NCI-H2171 (cell line): ENCODE measurements around the gene GPX4.

Experiments used
- DNase-seq: peaks from one replicate; lab custom pipeline; 2025; lab: John Stamatoyannopoulos, UW

Gene GPX4

DNA sequence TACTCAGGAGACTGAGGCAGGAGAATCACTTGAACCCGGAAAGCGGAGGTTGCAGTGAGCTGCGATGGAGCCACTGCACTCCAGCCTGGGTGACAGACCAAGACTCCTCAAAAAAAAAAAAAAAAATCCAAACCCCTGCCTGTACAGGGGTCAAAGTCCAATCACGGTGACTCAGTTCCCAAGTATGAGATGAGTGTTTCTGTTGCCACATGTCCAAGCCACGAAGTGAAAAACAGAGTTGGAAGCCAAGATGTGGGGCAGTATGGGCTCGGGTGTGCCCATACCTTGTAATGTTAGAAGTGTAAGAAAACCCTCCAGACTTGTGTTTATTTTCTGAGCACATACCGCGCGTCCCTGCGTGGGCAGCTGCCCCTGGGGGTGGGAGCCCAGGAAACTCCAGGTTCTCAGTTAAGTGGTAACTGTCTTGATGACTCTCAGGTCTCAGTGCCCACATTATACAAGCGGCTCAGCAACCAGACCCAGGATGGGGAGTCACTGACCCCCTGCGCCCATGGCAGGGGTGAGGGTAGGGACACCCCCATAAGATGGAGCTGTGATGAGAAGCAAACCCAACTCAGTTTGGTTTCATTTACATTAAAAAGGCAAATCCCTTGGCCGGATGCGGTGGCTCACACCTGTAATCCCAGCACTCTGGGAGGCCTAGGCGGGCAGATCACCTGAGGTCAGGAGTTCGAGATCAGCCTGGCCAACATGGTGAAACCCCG is 1.2 kb upstream of the GPX4 start:
- DNase-seq, result no peak

DNA sequence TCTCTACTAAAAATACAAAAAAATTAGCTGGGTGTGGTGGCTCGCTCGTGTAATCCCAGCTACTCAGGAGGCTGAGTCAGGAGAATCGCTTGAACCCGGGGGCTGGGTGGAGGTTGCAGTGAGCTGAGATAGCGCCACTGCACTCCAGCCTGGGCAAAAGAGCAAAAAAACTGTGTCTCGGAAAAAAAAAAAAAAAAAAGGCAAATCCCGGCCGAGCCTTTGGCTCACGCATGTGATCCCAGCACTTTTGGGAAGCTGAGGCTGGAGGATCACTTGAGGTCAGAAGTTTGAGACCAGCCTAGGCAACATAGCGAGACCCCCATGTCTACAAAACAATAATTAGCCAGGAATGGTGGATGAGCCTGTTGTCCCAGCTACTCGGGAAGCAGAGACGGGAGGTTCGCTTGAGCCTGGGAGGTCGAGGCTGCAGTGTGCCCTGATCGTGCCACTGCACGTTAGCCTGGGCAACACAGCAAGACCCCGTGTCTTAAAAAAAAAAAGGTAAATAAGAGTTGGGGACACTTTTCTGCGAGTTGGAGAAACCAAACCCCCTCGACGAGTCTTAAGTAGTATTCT is 574 bp upstream of the GPX4 start:
- DNase-seq, result no peak

DNA sequence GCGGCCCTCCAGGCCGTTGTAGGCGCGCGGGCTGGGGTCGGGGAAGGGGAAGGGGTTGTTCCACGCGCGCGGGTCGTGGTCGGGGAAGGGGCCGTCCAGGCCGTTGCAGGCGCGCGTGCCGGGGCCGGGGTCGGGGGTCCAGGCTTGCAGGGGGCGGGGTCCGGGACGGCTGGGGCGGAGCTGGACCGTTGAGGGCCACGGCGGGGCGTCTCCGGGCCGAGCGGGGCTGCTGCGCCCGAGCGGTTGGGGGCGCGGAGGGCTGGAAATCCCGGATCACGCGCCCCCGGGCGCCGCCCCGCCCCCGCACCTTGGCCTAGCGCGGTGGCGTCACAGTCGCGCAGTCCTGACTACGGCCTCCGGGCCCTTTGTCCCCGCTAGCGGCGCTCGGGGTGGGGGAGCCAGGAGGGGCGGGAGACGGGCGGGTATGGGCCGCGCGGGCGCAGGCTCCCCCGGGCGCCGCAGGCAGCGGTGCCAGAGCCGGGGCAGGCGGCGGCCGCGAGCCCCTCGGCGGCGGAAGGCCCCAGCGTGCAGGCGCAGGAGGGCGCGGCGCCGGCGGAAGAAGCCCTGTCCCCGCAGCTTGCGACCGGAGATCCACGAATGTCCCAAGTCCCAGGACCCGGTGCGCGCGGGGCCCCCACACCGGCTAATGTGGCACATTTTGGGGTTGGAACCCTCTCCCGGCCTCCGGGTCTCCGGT is 665 bp downstream of the GPX4 start:
- peak; percentile 64 for DNase-seq

DNA sequence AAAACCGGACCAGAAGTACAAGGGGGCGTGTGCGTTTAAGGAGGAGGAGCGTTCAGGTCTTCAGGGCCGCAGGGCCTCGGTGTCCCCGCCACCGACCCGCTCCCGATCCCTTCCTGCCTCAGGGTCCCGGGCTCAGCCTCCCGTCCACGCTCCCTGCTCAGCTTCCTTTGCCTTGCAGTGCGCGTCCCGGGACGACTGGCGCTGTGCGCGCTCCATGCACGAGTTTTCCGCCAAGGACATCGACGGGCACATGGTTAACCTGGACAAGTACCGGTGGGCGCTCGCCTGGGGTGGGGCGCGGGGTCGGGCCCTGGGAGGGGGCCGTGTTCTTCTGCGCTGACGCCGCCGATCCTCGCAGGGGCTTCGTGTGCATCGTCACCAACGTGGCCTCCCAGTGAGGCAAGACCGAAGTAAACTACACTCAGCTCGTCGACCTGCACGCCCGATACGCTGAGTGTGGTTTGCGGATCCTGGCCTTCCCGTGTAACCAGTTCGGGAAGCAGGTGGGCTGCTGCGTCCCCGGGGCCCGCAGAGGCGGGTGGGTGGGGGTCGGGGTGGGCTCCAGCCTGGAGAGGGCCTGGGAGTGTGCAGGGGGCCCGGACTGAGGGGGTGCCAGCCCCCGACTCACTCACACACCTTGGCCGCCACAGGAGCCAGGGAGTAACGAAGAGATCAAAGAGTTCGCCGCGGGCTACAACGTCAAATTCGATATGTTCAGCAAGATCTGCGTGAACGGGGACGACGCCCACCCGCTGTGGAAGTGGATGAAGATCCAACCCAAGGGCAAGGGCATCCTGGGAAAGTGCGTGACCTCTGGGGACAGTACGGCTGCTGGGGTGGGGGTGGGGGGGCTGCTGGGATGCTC is 1.4 kb downstream of the GPX4 start:
- DNase-seq, result no peak

DNA sequence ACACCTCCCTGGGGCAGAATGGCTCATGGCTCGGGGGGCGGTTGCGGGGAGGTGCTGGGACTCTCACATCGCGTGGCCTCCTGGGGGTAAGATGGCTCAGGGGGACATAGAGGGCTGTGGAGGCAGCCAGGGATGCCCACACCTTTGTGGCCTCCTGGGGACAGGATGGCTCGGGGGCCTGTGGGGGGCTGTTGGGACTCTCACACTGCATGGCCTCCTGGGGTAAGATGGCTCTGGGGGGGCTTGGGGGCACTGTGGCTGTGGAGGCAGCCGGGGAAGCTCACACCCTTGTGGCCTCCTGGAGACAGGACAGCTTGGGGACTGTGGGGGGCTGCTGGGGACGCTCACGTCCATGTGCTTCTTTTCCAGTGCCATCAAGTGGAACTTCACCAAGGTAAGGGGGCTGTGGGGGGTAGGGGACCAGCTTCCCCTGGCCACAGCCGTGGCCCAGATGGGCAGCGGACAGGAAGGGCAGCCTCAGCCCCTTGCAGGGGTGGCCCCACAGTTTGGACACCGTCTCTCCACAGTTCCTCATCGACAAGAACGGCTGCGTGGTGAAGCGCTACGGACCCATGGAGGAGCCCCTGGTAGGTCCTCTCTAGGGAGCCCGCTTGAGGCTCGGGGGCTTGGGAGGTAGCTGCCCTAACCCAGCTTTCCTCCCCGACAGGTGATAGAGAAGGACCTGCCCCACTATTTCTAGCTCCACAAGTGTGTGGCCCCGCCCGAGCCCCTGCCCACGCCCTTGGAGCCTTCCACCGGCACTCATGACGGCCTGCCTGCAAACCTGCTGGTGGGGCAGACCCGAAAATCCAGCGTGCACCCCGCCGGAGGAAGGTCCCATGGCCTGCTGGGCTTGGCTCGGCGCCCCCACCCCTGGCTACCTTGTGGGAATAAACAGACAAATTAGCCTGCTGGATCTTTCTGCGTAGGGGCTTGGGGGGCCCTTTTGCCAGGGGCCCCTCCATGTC is 2.4 kb downstream of the GPX4 start:
- DNase-seq, result no peak

DNA sequence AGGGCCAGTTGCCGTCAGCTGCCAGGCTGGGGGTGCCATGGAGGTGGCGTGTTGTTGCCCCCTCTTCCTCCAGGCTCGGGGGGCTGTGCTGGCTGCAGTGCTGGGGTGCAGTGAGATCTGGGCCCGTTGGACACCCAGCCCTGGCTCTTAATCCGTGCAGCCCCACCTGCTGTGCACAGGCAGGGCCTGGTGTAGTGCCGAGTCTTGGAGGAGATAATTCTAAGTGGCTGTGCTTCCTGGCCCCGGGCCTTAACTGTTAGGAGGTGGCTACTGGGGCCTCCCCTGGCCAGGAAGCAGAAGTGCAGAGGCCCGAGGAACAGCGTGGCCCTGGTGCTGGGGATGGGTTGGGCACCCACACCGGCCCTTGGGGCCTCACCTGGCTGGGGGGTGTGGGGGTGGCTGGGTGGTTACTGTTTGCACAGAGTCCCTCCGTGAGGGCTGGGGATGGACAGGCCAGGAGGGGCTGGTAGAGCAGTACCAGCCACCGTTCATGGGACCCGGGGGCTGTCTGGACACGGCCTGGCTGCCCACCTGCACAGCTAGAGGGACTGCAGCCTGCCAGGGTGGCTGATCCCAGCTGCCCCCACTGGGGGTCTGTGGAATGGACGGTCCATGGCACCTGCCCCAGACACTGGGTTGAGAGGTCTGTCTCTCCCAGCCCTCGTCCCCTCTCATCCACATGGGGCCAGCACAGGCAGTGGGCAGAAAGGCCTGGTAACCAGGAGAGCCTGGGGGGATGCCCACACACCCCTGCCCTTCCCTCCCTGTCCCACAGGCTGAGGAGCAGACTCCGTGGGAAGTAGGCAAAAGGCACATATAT is 3.3 kb downstream of the GPX4 start:
- DNase-seq, result no peak

DNA sequence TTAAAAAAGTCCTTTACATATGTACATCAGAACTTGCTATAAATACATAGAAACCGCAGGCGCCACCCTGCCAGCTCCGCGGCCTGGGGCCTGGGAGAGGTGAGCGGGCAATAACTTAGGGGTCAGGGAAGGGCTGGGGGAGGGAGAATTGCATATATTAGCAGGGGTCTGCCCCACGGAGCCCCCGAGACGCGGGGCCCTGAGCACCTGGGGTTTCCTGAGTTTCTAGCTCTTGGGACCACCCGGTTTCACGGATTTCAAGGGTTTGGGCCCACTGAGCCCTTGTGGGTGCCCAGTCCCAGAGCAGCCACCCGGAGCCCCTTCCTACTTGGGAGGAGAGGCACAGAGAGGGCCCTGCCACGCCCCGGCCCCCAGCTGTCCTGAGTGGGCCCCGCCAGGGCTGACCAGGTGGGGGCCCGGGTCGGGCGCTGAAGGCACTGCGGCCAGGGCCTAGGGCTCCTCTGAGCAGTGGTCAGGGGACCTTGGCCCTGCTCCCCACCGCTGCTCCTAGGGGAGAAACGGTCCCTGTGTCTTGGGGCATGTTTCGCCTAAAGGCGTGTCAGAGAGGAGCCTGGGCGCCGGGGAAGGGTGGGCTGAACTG is 4.0 kb downstream of the GPX4 start:
- DNase-seq, result no peak

DNA sequence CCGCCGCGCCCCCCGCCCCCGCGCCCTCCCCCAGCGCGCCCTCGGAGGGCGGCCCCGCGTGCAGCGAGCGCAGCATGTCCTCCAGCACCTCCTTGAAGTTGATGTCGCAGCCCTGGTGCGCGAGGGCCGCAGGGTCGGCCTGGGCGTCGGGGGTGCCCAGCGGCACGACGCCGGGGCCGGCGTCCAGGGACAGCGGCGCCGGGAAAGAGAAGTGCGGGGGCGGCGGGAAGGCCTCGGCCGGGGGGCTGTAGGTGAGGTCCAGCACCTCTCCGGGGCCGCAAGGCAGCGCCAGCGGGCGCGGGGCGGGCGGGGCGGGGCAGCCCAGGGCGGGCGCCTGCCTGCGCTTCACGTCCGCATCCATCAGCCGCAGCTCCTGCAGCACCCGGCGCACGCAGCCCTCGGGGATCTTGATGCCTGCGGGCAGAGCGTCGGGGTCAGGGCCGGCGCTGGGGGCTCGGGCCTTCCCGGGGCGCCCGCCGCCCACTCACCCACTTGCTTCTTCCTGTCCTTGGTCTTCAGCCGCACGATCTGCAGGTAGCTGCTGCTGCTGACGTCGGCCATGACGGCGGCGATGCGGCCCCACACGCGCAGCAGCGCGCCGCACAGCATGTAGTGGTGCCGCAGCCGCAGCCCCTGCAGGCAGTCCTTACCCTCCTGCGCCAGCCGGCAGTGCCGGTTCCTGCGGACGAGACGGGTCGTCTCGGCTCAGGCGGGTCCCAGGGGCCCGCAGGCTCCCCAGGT is 4.7 kb downstream of the GPX4 start:
- DNase-seq, result no peak

DNA sequence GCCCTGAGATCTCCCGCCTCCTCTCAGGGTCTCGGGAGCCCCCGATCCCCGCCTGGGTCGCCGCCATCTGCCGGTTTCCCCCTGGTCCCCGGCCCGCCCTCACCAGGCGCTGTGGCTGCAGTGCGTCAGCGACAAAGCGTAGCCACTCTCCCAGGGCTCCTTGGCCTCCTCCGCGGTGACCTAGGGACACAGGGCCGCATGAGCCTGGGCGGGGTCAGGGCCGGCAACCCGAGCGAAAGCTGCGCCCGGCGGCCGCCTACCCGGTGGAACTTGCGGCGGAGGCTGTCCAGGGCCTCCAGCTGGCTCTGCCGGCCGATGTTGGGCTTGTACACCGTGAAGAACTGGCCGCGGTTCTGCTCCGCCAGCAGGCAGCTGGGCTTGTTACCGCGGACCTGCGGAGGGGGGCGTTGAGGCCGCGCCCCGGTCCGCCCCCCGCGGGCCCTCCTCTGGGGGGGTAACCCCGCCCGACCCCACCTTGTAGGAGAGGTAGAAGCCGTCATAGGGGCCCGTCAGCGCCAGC is 5.3 kb downstream of the GPX4 start:
- no peak for DNase-seq

DNA sequence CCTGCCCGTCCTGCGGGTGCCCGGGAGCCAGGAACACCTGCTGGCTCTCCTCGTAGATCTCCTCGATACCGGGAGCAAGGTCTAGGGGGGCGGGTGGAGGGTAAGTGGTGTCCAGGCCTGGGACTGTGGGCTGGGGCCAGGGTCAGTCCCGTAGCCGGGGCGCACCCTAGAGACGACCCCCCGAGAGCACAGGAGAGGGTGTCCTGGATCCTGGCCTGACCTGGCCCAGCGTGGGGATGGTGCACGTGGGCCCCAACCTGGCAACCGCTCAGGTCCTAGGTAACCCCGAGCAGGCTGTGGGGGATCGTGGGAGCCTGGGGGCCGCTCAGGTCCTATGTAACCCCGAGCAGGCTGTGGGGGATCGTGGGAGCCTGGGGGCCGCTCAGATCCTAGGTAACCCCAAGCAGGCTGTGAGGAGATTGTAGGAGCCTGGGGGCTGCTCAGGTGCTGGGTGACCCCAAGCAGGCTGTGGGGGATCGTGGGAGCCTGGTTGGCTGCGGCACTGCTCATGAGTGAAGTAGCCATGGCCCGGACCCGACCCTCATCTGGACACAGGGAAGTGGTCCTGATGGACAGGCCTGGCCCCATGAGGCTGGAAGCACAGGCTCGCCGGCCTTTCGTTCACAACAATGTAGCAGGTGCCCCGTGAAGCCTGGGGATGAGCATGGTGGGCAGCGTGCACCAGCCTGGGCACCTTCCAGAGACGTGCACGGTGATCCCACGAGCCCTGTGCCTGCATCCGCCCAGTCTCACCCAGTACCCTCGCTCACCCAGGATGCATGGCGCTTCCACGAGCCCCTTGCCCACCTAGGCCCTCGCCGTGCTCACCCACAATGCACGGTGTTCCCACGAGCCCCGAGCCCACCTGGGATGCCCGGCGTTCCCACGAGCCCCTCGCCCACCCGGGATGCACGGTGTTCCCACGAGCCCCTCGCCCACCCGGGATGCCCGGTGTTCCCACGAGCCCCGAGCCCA is 6.2 kb downstream of the GPX4 start:
- no peak for DNase-seq

DNA sequence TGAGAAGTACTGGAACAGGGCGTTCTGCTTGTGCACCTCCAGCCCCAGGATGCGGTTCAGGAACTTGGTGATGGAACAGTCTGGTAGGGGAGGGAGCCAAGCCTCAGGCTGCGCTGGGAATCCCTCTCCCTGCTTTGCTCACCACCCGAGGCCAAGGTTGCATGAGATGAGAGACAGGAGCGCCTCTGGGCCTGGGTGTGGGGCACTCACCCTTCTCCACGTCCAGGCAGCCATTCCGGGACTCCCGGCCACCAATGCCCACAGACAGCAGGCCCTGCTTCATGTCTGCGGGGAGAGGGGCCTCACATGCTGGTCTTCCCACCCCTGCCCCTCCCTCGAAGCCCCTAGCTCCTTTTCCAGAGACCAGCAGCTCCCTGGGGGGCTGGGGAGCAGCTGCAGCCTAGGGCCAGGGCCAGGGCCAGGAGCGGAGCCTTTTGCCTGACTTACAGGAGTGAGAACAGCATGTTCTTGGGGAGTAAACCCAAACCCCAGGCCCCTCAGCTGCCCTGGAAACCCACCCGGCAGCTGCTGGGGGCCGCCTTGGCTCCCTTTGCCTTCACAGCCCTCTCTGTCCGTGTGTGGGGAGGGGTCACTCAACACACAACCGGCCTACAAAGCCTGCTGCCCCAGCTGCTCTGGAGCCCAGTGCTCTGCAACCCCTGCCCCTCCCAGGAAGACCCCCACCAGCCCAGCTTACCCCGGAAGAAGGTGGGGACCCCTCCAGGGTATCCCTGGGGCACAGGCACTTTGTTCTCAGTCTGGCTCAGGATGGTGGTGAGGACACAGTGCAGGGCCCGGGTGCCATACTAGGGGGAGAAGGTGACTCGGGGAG is 7.2 kb downstream of the GPX4 start:
- no peak for DNase-seq

DNA sequence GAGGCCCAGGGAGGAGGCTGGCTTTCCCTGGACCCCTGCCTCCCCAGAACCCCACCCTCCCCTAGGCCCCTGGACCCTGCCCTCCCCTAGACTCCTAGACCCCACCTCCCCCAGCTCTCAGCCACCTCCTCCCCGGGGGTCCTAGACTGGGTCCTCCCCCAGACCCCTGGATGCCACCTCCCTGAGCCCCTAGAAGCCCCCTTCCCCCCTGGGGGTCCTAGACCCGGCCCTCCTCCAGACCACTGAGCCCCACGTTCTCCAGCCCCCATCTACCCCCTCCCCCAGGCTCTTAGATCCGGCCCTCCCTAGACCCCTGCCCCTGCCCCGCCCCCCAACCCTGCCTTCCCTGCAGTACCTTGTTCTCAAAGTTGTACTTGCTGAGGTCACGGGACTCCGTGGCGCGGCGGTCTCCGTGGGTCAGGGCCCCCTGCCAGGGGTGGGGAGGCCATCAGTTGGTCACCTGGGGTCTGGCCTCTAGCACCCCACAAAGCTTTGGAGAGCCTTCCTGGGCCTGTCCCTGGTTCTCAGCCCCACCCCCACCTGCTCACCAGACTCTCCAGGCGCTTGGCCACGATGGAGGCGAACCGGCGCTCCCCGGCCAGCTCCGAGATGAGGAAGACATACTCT is 8.0 kb downstream of the GPX4 start:
- no peak for DNase-seq

DNA sequence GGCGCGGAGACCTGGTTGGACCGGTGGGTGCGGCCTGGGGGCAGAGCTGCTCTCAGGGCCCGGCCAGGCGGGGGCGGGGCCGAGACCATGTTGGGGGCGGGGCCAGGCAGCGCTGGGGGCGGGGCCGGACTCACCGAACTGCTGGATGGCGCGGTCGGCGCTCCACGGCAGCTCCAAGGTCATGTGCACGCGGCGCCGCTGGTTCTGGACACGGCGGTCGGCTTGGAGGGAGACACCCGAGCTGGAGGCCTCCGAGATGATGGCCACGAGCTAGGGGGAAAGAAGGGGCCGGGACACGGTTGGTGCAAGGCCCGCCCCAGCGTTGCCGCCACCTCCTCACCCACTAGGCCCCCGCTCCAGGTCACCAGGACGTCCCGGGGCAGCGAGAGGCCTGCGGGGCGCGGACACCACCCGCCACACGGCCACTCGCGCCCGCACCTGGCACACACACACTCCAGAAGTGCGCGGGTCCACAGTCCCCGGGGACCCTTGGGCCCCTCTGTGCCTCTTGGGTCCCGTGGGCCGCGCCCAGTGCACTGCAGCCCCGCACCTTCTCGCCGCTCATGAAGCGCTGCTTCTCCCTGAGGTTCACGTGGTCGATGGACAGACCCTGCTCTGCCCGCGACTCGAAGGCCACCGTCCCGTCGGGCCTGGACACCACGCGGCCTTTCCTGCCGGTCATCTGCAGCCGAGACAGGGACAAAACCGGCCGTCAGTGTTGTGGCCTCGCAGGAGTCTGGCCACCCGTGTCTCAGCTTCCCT is 8.7 kb downstream of the GPX4 start:
- DNase-seq, result no peak

DNA sequence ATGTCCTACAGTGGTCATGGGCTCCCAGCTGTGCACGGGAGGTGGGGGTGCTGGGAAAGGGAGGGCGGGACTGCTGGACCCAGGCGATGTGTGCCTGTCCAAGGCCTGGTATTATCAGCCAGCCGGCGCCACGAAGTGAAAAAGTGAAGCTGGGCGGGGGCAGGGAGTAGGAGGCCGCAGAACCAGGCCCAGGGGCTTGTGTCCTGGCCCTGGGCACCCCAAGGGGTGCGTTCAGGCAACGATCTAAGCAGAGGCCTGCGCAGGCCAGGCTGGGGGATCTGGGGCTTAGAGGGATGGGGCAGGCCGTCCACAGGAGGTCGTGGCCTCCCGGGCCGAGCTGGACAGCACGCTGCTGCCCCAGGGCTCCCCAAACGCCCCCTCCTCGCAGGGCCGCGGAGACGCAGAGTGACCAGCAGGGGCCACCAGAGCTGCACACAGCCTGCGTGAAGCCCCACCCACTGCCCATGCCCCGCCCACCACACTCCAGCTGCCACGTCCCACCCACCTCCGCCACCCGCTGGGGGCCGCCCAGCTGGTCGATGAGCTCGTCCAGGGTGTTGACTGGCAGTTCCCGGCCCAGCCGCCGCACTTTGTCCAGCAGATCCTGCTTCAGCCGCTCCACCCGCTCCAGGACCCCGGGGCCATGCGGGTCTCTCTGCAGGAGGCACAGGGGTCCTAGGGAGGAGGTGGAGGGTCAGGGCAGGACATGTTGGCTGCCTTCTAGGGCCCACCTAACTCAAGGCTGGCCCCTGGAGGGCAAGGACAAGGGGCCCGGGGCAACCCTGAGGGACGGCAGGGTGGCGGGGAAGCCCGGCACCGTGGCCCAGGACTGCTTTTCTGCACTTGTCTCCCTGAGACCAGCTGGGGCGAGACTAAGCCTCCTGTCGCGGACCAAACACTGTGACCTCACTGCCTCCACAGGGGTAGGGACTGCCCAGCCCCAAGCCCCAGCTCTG is 9.5 kb downstream of the GPX4 start:
- DNase-seq, result peak; percentile 67
